ENCODE results near the gene NEO1. TPM values are rescaled to one million over a fixed set of nuclear protein-coding genes. Genes with fewer than 3 reads are reported as not detected.

Gene NEO1
- total RNA-seq, 4 donors from 2014 or later = 15.5 to 73.4 (median 24.0) TPM

DNA sequence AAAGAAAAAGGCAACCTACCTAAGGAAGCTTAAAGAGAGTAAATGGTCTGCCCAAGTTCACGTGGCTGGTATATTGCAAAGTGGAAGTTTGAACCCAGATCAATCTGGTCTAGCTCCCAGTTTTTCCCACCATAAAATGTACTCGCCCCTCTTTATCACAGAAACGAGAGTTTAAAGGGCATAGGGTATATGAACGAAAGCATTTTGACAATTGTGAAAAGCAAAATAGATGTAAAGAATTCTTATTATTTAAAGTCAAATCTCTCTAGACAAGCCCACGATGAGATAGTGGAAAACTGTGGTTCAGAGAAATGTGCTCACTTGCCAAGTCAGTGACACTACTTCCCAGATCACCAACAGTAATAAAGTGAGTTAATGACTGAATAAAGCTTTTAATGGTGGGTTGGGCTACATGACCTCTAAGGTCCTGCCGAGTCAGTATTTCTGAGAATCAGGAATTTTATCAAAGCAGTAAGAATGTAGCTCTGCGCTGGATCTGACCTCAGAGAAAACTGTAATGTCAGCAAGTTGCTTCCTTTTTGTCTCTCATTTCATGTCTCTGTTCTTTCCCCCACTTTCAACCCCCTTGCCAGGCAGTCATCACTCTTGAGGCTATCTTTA lies 23.3 kb upstream of the NEO1 start:
- ATAC-seq (ENCODE audit: low FRiP score) (peak; percentile 72), DNase-seq (ENCODE audit: low spot score) (no peak)
- TF ChIP-seq, protein P1, sequence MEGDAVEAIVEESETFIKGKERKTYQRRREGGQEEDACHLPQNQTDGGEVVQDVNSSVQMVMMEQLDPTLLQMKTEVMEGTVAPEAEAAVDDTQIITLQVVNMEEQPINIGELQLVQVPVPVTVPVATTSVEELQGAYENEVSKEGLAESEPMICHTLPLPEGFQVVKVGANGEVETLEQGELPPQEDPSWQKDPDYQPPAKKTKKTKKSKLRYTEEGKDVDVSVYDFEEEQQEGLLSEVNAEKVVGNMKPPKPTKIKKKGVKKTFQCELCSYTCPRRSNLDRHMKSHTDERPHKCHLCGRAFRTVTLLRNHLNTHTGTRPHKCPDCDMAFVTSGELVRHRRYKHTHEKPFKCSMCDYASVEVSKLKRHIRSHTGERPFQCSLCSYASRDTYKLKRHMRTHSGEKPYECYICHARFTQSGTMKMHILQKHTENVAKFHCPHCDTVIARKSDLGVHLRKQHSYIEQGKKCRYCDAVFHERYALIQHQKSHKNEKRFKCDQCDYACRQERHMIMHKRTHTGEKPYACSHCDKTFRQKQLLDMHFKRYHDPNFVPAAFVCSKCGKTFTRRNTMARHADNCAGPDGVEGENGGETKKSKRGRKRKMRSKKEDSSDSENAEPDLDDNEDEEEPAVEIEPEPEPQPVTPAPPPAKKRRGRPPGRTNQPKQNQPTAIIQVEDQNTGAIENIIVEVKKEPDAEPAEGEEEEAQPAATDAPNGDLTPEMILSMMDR (IDR thresholded peaks at IDR 0.05) = no peak

DNA sequence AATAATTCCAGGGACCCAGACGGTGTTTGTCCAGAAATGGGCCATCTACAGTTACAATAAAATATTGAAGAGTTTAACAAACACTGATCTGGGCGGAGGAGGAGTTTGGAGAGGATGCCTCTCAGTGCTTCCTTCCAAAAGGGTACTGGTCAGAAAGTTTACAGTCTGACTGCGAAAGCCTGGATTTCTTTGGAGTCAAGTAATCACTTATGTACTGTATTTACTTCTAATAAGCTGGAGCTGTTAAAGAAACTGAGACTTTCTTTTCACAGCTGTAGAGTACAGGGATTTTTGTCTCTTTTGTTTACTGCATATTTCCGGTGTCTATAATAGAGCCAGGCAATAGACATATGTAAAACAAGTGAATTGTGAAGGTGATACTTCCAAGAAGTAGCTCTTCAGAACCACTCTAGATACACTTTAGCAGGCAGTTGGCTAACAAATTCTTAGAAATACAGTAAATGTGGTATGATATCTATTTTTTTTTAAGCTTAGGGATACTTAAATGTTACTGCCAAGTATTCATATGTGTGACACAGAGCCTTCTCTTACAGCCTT lies 22.1 kb upstream of the NEO1 start:
- DNase-seq (ENCODE audit: low spot score) (no peak), ATAC-seq (ENCODE audit: low FRiP score) (no peak)
- TF ChIP-seq, protein P1 (IDR thresholded peaks at IDR 0.05) = no peak

DNA sequence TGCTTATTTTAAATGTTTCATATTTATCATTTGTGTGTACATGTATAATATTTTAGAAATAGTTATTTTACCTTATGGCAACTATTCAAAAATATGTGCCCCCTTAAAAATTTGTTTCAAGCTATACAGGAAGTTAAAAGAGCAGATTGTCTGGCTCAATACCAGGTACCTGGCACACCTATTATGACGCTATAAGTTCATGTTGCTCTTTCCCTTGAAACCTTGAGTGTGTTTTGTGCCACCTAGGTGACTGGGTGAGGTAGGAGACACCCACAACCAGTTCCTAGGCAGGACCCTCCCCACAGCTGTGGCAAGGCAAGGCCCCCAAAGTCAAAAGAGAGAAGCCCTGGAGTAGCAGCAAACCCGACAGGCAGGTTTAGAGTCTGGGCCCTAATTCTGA lies 20.6 kb upstream of the NEO1 start:
- ATAC-seq (ENCODE audit: low FRiP score) = no peak
- TF ChIP-seq, protein P1 (IDR thresholded peaks at IDR 0.05) = no peak
- no peak for DNase-seq (ENCODE audit: low spot score)

DNA sequence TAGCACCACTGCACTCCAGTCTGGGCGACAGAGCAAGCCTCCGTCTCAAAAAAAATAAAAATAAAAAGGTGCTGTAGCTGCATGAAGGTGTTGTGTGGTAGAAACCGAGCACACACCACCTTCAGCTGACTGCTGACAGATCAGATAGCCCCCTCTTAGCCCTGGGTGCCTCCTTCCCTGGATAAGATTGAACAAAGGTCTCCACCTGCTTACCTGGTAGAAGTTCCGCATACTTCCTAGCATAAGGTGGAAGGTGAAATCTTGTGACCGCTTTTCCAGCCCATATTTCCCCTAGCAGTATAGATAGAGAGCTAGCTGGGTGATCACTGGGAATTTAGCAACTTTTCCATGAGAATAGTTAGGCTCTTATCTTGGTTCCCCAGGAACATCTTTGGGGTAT lies 18.7 kb upstream of the NEO1 start:
- TF ChIP-seq, protein P1 (IDR thresholded peaks at IDR 0.05) = no peak

DNA sequence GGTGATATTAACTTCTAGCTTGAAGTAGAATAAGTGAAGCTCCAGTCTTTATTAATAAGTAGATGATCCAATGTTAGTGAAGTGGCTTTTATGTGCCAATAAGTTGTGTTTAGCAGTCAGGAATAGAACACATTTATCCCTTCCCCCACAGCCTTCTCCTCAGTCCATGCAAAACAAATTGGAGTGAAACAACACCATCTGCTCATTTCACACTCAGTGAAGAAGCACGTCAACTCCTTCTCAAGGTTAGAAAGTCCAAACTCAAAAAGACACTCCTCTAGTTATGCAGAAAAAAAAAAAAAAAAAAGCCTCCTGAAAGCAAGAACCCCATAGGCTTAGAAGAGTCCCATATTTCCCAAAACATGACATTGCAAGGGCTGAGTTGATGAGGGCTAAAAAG lies 18.0 kb upstream of the NEO1 start:
- ATAC-seq (ENCODE audit: low FRiP score) = no peak
- TF ChIP-seq, protein P1 (IDR thresholded peaks at IDR 0.05) = no peak
- DNase-seq (ENCODE audit: low spot score) = no peak

More for the DNA sequence above, 18.7 kb upstream of the NEO1 start:
- ATAC-seq (ENCODE audit: low FRiP score) (no peak), DNase-seq (ENCODE audit: low spot score) (no peak)

DNA sequence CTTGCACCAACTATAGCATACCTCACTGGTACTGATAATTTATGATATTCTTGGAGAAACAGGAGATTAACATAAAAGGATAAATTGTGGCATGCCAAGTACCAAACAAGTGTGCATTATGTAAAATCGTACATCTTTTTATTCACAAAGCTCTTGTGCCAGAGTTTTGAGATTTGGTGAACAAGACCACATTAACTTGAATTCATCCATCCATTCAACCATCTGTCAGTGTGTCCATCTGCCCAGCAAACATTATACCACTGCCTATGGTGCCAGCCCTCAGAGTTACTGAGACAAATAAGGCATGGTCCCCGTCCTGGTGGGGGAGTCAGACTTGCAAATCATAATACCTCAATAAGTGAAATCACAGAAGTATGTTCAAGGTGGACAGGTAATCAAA lies 17.0 kb upstream of the NEO1 start:
- DNase-seq (ENCODE audit: low spot score) = no peak
- TF ChIP-seq, protein P1 (IDR thresholded peaks at IDR 0.05) = no peak
- ATAC-seq (ENCODE audit: low FRiP score) = no peak

DNA sequence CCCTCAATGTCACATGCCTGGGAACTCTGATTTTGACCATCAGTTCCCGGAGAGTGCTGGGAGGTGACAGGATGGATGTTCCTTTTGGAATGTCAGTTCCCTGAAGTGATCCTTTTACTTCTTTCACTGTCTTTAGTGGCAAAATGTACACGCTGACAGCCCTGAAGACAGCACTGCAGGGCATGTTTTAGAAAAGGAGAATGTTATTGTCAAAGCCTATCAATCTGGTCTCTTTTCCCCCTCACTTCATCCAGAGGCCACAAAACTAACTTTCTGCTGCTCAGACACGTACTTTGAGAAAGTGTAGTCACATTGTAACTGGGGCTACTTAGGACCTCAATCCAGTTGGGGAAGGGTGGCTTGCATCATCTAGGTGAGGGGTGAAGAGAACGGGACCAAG lies 14.0 kb upstream of the NEO1 start:
- ATAC-seq (ENCODE audit: low FRiP score) (no peak), DNase-seq (ENCODE audit: low spot score) (no peak)
- TF ChIP-seq, protein P1 (IDR thresholded peaks at IDR 0.05) = no peak
